SK-N-SH (cell line): Measurements from ENCODE around the gene SIRT5. TPM values are rescaled to one million over a fixed set of nuclear protein-coding genes. Genes with fewer than 3 reads are reported as not detected.

Experiments
- CTCF ChIA-PET: fragments of 300-600, 350-600 bp; formaldehyde crosslinking; extraction: SDS; loops from one replicate; lab custom pipeline; 2021; lab: Yijun Ruan, JAX
- POLR2A ChIA-PET: fragments of 350-600 bp; sonication (Branson Sonifier 250); formaldehyde crosslinking; extraction: SDS; loops from one replicate; lab custom pipeline; 2020; ENCODE audit warnings: antibody characterized with exemption, inconsistent platforms; lab: Yijun Ruan, JAX
- DNase-seq: peaks from one replicate; pipeline ENCODE4 v3.0.0; 2012
- H2AFZ ChIP-seq: fragments of 200-600 bp; sonication (generic); 2 replicates; pipeline ENCODE4 v1.8.1; 2016; ENCODE audit warnings: antibody characterized with exemption, mild to moderate bottlenecking, low read depth
- H3F3A ChIP-seq: fragments of 200-600 bp; sonication (generic); replicated peaks from 2 replicates; pipeline ENCODE3; 2016; ENCODE audit warnings: antibody characterized with exemption, mild to moderate bottlenecking; ENCODE audit not compliant: insufficient read depth
- H3K27ac ChIP-seq, 2 experiments: fragments of 200-500 bp in 1 of 2; fragments of 200-600 bp in 1 of 2; sonication (Bioruptor generic) in 1 of 2; sonication (generic), shearing (Covaris generic) in 1 of 2; 2 replicates each; pipeline versions ENCODE4 v1.5.1 to v1.6.1; 2014 to 2016; ENCODE audit warnings: low read depth in 2 of 2, inconsistent platforms in 1 of 2, low read length in 1 of 2, mild to moderate bottlenecking in 1 of 2, mixed read lengths in 1 of 2
- H3K27me3 ChIP-seq: fragments of 200-600 bp; sonication (generic), shearing (Covaris generic); 2 replicates; pipeline ENCODE4 v1.6.1; 2016; ENCODE audit warnings: mixed run types; ENCODE audit not compliant: insufficient read depth
- H3K36me3 ChIP-seq, 2 experiments: fragments of 200-500 bp in 1 of 2; fragments of 200-600 bp in 1 of 2; sonication (Bioruptor generic) in 1 of 2; sonication (generic) in 1 of 2; replicated peaks in 1 of 2; 2 replicates each; pipeline versions ENCODE3 to v1.5.1; 2014 to 2016; ENCODE audit warnings: low read length in 1 of 2, mild to moderate bottlenecking in 1 of 2; ENCODE audit not compliant: insufficient read depth in 2 of 2, control insufficient read depth in 1 of 2
- H3K4me1 ChIP-seq, 2 experiments: fragments of 200-500 bp in 1 of 2; fragments of 200-600 bp in 1 of 2; sonication (Bioruptor generic) in 1 of 2; sonication (generic), shearing (Covaris generic) in 1 of 2; 2 replicates each; pipeline versions ENCODE4 v1.5.1 to v1.6.1; 2014 to 2016; ENCODE audit warnings: low read depth in 1 of 2, low read length in 1 of 2, mixed run types in 1 of 2; ENCODE audit not compliant: insufficient read depth in 2 of 2, control insufficient read depth in 1 of 2
- H3K4me2 ChIP-seq: fragments of 200-600 bp; sonication (generic), shearing (Covaris generic); 2 replicates; pipeline ENCODE4 v1.6.1; 2017; ENCODE audit warnings: mixed run types
- H3K4me3 ChIP-seq, 2 experiments: fragments of 200-500 bp in 1 of 2; fragments of 200-600 bp in 1 of 2; sonication (Bioruptor generic) in 1 of 2; sonication (generic), shearing (Covaris generic) in 1 of 2; 2 replicates each; pipeline versions ENCODE4 v1.5.1 to v1.8.1; 2014 to 2016; ENCODE audit warnings: low read depth in 2 of 2, inconsistent platforms in 1 of 2, low read length in 1 of 2, mild to moderate bottlenecking in 1 of 2, mixed read lengths in 1 of 2, moderate library complexity in 1 of 2
- H3K79me2 ChIP-seq: fragments of 200-600 bp; sonication (generic); 2 replicates; pipeline ENCODE4 v1.8.1; 2017; ENCODE audit warnings: mild to moderate bottlenecking; ENCODE audit not compliant: insufficient read depth
- H3K9ac ChIP-seq: fragments of 200-600 bp; sonication (generic); 2 replicates; pipeline ENCODE4 v1.6.1; 2017; ENCODE audit warnings: mixed run types
- H3K9me2 ChIP-seq: fragments of 200-600 bp; sonication (generic); 2 replicates; pipeline ENCODE4 v1.6.1; 2017; ENCODE audit warnings: mixed run types
- H3K9me3 ChIP-seq: fragments of 200-600 bp; sonication (generic); 2 replicates; pipeline ENCODE4 v1.6.1; 2017; ENCODE audit warnings: mixed run types, mild to moderate bottlenecking, moderate library complexity
- H4K20me1 ChIP-seq: fragments of 200-600 bp; sonication (generic); 2 replicates; pipeline ENCODE4 v1.6.1; 2017; ENCODE audit warnings: mild to moderate bottlenecking, mixed run types; ENCODE audit not compliant: insufficient read depth
- CTCF ChIP-seq: fragments of 200-600 bp; sonication (generic); IDR thresholded peaks from 2 replicates; pipeline ENCODE4 v1.6.1; 2017; ENCODE audit warnings: antibody characterized with exemption, mild to moderate bottlenecking, moderate library complexity
- FOSL2 ChIP-seq: IDR thresholded peaks from 2 replicates; pipeline ENCODE4 v1.4.0; 2012; ENCODE audit warnings: low read depth, mild to moderate bottlenecking, moderate library complexity, borderline replicate concordance
- FOXM1 ChIP-seq: IDR thresholded peaks from 2 replicates; pipeline ENCODE4 v1.4.0; 2012; ENCODE audit warnings: low read depth, mild to moderate bottlenecking
- GATA2 ChIP-seq: sonication (generic); formaldehyde crosslinking; IDR thresholded peaks from 2 replicates; pipeline ENCODE4 v1.5.0; 2020; ENCODE audit warnings: mild to moderate bottlenecking, missing genetic modification reagents
- JUND ChIP-seq: IDR thresholded peaks from 2 replicates; pipeline ENCODE4 v1.4.0; 2012
- MAX ChIP-seq: IDR thresholded peaks from 2 replicates; pipeline ENCODE4 v1.4.0; 2012; ENCODE audit warnings: low read depth
- MEF2A ChIP-seq: IDR thresholded peaks from 2 replicates; pipeline ENCODE4 v1.4.0; 2012; ENCODE audit warnings: low read depth, borderline replicate concordance
- MXI1 ChIP-seq: IDR thresholded peaks from 2 replicates; pipeline ENCODE4 v1.6.1; 2012; ENCODE audit warnings: mild to moderate bottlenecking, low read depth, low read length, improper control_type of control experiment
- NFIC ChIP-seq: IDR thresholded peaks from 2 replicates; pipeline ENCODE4 v1.4.0; 2012; ENCODE audit warnings: borderline replicate concordance
- RCOR1 ChIP-seq: fragments of 150-350 bp; IDR thresholded peaks from 2 replicates; pipeline ENCODE4 v1.6.1; 2017; ENCODE audit warnings: antibody characterized with exemption, low read length
- SMC3 ChIP-seq: IDR thresholded peaks from 2 replicates; pipeline ENCODE4 v1.6.1; 2012; ENCODE audit warnings: low read depth, low read length, improper control_type of control experiment
- TCF12 ChIP-seq: IDR thresholded peaks from 2 replicates; pipeline ENCODE4 v1.4.0; 2012
- TEAD4 ChIP-seq: IDR thresholded peaks from 2 replicates; pipeline ENCODE4 v1.4.0; 2012; ENCODE audit warnings: mild to moderate bottlenecking, borderline replicate concordance; ENCODE audit not compliant: insufficient read depth
- USF1 ChIP-seq: IDR thresholded peaks from 2 replicates; pipeline ENCODE4 v1.4.0; 2012; ENCODE audit warnings: low read depth, borderline replicate concordance
- polyA plus RNA-seq, 3 experiments: library from polyadenylated mRNA; depleted of rRNA; stranded (reverse); fragments of >200 nt; gene quantifications; 2 replicates each; pipeline ENCODE4 v1.2.3, GENCODE V29; 2012
- TF ChIP-seq, protein P1 (sequence below): fragments of 150-350 bp; IDR thresholded peaks from 2 replicates; pipeline ENCODE4 v1.6.1; 2016; ENCODE audit warnings: mild to moderate bottlenecking, low read depth, low read length

Gene SIRT5
- polyA plus RNA-seq, 1 of the 3 experiments (the other 2 are of a cell fraction): 6.7 TPM

DNA sequence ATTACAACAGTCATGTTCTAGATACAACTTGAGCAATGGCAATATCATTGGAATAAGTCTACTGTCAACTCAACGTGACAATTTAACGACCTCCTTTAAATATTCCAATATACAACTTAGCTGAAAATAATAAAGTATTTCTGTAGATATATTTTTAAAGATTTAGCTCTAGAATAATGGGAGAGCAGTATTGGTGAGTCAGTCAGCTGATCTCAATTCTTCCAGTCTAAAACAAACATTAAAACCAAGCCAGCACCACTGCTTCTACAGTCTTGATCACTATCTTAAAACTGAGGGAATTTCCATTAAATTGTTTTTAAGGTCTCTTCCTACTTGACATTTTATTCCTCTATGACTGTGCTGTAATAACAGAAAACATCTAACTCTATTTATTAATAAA, 78.9 kb downstream of the SIRT5 start (continued):
- no peak for TF ChIP-seq SMC3
- TF ChIP-seq CTCF: no peak
- TF ChIP-seq, all 33 proteins: peak for 2

- CTCF ChIA-PET: interaction anchor here (1.7 kb wide), 1 partner anchor 29 kb away, joined by 9 read pairs; no protein-coding TSS in a partner anchor
Measured at GRCh38 chr6:13654496-13654895, 80.1 kb downstream of the SIRT5 start.

More at GRCh38 chr6:13654496-13654895, 80.1 kb downstream of the SIRT5 start:
- H3K4me2 ChIP-seq: no peak overlapping the region
- peak overlapping the region in 1 of 2 experiments; percentile 67; a peak in 2 of 4 replicates for H3K27ac ChIP-seq
- no peaks in the 10 kb centered on the region for H3K9me2 ChIP-seq
- peaks cover 62% of the 10 kb centered on the region for H3K79me2 ChIP-seq
- POLR2A ChIA-PET: no interaction called here
- H3K9me3 ChIP-seq: no peaks in the 10 kb centered on the region
- TF ChIP-seq CTCF (no peak), USF1 (no peak), TCF12 (no peak; the same call in 1 of the 2 replicates), GATA2 (CRISPR knock-in tag) (no peak), TEAD4 (no peak), NFIC (no peak), JUND (no peak), RCOR1 (no peak), MXI1 (no peak), MAX (no peak), FOXM1 (no peak), MEF2A (no peak), FOSL2 (no peak)
- TF ChIP-seq, protein P1, sequence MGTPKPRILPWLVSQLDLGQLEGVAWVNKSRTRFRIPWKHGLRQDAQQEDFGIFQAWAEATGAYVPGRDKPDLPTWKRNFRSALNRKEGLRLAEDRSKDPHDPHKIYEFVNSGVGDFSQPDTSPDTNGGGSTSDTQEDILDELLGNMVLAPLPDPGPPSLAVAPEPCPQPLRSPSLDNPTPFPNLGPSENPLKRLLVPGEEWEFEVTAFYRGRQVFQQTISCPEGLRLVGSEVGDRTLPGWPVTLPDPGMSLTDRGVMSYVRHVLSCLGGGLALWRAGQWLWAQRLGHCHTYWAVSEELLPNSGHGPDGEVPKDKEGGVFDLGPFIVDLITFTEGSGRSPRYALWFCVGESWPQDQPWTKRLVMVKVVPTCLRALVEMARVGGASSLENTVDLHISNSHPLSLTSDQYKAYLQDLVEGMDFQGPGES: no peak
- peak; percentile 18 for DNase-seq
- H3K4me1 ChIP-seq: peaks cover 6 to 7% of the 10 kb centered on the region in 2 experiments; a peak in 2 of 4 replicates
- no peak overlapping the region for H2AFZ ChIP-seq
- no peak overlapping the region for H3K9ac ChIP-seq
- H3K36me3 ChIP-seq: peaks cover 15 to 35% of the 10 kb centered on the region in 2 experiments
- no peaks in the 10 kb centered on the region; the same call in 1 of the 2 replicates for H4K20me1 ChIP-seq
- H3F3A ChIP-seq: peaks cover 16% of the 10 kb centered on the region
- H3K4me3 ChIP-seq: no peak overlapping the region
- H3K27me3 ChIP-seq: no peaks in the 10 kb centered on the region
